ENCODE results near the gene ETV6.

ETV6 gene

GRCh38 chr12:11822081-11822834 is 172.8 kb downstream of the ETV6 start:
- no peak for DNase-seq (ENCODE audit: extremely low read depth in 1 of 2, low read depth in 1 of 2)

GRCh38 chr12:11823043-11823442 is 173.6 kb downstream of the ETV6 start:
- no peak for DNase-seq (ENCODE audit: extremely low read depth in 1 of 2, low read depth in 1 of 2)

DNA sequence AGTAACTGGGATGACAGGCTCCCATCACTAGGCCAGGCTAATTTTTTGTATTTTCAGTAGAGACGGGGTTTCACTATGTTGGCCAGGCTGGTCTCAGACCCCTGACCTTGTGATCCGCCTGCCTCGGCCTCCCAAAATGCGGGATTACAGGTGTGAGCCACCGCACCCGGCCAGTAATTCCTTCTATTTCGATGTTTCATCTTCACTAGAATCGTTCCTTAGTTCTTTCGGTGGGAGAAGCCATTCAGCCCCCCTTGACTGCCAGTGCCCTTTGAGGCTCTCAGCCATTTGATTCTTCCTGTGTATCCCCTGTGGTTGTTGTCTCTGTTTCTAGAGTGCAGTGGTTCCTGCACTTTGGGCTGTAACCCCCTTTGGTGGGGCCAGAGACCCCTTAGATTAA is 174.1 kb downstream of the ETV6 start:
- DNase-seq (ENCODE audit: extremely low read depth in 1 of 2, low read depth in 1 of 2) = no peak

GRCh38 chr12:11824069-11824468 is 174.6 kb downstream of the ETV6 start:
- DNase-seq (ENCODE audit: extremely low read depth in 1 of 2, low read depth in 1 of 2) = no peak

GRCh38 chr12:11824736-11825135 is 175.3 kb downstream of the ETV6 start:
- DNase-seq (ENCODE audit: extremely low read depth in 1 of 2, low read depth in 1 of 2) = no peak

DNA sequence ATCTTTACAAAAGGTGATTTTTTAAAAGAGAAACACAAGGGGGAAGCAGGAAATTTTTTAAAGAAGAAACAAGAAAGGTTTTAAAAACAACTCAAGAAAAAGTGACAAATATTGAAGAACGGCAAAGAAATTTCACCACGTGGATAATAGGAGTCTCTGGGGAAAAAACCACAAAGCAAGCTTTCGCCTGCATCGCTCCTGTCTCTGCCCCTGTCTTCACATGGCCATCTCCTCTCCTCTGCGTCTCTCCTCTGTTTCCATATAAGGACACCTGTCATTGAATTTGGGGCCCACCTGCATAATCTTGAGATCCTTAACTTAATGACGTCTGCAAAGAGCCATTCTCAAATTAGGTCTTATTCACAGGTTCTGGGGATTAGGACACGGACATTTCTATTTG is 175.8 kb downstream of the ETV6 start:
- no peak for DNase-seq (ENCODE audit: extremely low read depth in 1 of 2, low read depth in 1 of 2)

DNA sequence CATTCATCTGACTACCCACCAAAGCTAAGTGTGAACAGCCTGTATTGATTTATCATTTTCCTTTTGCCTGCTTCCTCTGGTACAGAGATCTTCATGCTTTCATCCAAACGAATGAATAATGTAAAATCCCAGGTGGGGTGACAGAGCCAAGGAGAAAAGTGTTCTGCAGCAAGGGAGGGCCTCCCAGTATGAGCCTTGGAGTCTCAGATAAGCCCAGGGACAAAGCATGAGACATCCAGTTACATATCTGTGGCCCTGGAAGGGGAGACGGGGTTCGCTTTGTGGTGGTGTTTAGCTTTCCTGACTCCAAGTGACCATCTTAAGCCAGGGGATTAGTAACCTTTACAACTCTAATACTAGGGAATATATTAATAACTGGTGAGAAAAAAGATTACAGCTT is 177.1 kb downstream of the ETV6 start:
- DNase-seq (ENCODE audit: extremely low read depth in 1 of 2, low read depth in 1 of 2) = no peak

DNA sequence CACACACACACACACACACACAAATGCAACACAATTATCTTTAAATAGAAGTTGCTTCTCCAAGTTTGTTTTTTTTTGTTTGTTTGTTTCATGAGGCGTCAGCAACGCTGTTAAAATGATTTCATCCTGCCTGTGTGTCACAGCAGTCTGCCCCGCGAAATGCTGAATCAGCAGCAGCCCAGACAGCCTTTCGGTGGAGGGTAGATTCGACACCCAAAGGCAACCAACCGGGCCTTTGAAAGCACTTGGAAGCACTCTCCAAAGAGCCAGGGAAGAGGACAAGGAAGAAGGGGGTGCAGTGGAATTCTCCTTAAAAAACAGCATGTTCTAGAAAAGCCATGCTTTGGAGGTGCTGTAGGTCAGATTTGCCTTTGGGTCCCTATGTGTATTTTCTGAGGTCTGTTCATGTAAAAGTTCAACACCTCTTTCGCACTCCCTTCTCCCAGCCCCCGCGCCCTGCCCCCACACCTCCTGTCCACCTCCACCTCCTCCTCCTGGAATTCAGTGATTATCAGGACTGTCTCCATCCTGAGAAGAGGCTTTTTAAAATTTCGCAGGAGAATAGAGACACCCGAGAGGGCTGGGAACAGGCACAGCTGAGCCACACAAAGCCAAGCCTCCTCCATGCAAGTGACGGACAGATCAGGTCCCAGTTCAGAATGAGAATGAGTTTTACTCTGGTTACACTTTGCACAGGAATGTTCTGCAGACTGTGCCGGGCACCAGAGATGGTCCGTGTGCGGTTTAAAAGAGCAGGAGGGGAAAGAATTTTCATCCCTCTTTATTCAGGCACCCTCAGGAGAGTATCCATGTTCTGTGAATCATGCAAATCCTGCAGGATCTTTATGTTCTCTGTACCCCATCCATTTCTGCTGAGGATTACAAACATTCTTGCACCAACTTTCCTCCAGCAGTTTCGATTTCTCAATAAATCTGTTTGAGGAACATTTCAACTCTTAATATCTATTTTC is 177.9 kb downstream of the ETV6 start:
- DNase-seq (ENCODE audit: extremely low read depth in 1 of 2, low read depth in 1 of 2) = no peak

- DNase-seq (ENCODE audit: extremely low read depth in 1 of 2, low read depth in 1 of 2) = no peak
Observed at GRCh38 chr12:11829764-11830194, 180.3 kb downstream of the ETV6 start.

DNA sequence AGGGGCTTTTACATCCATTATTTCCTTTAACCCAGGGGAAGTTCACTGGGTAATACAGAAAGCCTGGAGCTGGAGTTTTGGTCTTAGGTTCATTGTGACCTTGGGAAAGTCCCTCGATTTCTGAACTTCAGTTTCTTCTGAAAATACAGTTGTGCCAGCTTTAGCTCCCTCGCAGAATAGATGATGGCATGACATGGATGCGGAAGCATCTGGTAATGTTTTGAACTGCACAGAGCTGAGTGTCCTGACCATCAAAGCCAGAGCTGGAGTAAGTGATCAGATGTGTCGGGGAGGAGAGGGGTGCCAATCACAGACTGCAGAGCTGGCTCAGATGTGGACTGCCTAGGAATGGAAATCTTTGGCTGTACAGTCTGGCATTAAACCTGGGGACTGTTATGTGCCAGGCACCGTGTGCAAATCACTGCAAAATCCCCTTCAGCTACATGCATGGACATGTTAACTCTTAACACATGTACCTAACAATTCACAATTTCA is 180.9 kb downstream of the ETV6 start:
- no peak for DNase-seq (ENCODE audit: extremely low read depth in 1 of 2, low read depth in 1 of 2)

GRCh38 chr12:11832093-11832492 is 182.6 kb downstream of the ETV6 start:
- no peak for DNase-seq (ENCODE audit: extremely low read depth in 1 of 2, low read depth in 1 of 2)

DNA sequence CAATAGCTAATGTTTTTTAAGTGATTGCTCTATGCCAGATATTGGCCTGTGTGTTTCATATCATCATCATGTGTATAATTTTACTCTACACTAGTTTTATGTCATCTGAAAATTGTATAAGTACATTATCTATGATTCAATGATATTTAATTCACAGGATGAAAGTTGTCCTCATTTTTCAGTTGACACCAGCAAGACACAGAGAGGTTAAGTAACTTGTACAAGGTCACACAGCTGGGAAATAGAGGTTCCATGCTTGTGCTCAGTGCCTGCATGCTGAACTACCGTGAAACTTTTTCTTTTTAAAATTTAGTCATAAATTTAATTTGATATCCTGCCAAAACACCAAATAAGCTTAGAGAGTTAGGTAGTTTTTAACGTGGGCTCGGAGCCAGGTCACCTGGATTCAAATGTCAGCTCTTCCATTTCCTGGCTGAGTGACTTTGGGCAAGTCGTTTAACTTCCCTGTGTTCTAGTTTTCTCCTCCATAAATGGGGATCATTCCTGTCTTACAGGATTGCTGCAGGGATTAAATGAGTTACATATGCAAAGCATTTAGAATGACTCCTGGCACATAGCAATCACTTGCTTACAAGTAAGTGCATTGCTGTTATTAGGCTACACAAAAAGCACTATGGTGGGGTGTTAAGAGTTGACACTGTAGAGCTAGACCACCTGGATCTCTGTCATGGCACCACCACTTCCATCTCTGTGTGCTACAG is 183.9 kb downstream of the ETV6 start:
- no peak for DNase-seq (ENCODE audit: extremely low read depth in 1 of 2, low read depth in 1 of 2)

GRCh38 chr12:11834104-11834812 is 184.8 kb downstream of the ETV6 start:
- DNase-seq (ENCODE audit: extremely low read depth in 1 of 2, low read depth in 1 of 2) = no peak

DNA sequence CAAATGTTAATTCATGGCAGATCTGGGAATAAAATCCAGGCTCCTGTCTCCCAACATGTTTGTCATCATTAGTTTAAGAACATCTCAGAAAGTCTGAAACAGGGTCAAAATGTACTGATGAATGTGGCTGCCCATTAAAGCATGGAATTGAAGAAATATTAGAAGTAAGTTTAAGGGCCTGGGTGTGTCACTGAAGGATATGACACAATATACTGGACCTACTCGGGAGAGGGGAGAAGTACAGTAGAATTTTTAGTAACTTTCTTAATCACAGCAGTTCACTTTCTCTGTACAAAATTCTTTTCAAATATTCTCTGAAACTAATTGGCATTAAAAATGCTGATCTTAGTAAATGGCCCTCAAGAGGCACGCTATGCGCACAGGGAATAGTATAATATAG is 185.5 kb downstream of the ETV6 start:
- no peak for DNase-seq (ENCODE audit: extremely low read depth in 1 of 2, low read depth in 1 of 2)

- peak; percentile 47 to 73 for DNase-seq (ENCODE audit: extremely low read depth in 1 of 2, low read depth in 1 of 2)
Observed at GRCh38 chr12:11836282-11837151, 187.0 kb downstream of the ETV6 start.

GRCh38 chr12:11837216-11837934 is 187.9 kb downstream of the ETV6 start:
- no peak for DNase-seq (ENCODE audit: extremely low read depth in 1 of 2, low read depth in 1 of 2)

GRCh38 chr12:11838403-11838802 is 188.9 kb downstream of the ETV6 start:
- no peak for DNase-seq (ENCODE audit: extremely low read depth in 1 of 2, low read depth in 1 of 2)

- no peak for DNase-seq (ENCODE audit: extremely low read depth in 1 of 2, low read depth in 1 of 2)
Observed at GRCh38 chr12:11839091-11839641, 189.7 kb downstream of the ETV6 start.

DNA sequence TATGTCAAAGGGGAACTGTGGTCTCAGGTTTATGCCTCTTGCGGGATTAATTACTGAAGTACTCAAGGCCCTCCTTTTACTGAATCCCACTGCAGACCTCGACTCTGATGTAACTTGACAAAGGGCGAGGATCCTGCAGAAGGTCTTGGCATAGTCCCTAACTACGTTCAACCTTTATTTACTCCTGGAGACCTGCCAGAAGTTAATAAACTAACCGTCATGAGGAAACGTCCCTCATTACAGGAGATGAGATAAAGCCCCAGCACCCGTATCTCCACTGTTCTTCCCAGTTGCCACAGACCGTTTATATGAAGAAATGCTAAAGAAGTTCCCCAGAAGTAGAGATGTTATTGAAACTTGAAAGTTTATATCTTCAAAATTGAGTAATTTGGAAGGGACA is 190.9 kb downstream of the ETV6 start:
- no peak for DNase-seq (ENCODE audit: extremely low read depth in 1 of 2, low read depth in 1 of 2)
